Trophoblast cell (in vitro differentiated cells and primary cell): ENCODE measurements around the gene IFITM5.

Experiments
- DNase-seq, 2 donors: peaks; one replicate each; pipeline ENCODE4 v3.0.0-alpha.2; 2016
- H2AFZ ChIP-seq: 2 replicates; pipeline ENCODE4 v1.6.1; 2013; ENCODE audit warnings: low read length, moderate library complexity, mild to moderate bottlenecking; ENCODE audit not compliant: insufficient read depth, poor library complexity
- H2AK5ac ChIP-seq: 2 replicates; pipeline ENCODE4 v1.6.1; 2013; ENCODE audit warnings: mild to moderate bottlenecking, low read length
- H2BK120ac ChIP-seq: 2 replicates; pipeline ENCODE4 v1.6.1; 2013; ENCODE audit warnings: low read length, mild to moderate bottlenecking, moderate library complexity; ENCODE audit not compliant: insufficient read depth, poor library complexity
- H2BK12ac ChIP-seq: 2 replicates; pipeline ENCODE4 v1.6.1; 2013; ENCODE audit warnings: mild to moderate bottlenecking, low read length, moderate library complexity
- H2BK5ac ChIP-seq: 2 replicates; pipeline ENCODE4 v1.6.1; 2013; ENCODE audit warnings: low read length, low read depth, moderate library complexity, mild to moderate bottlenecking; ENCODE audit not compliant: poor library complexity
- H3K14ac ChIP-seq: 2 replicates; pipeline ENCODE4 v1.6.1; 2013; ENCODE audit warnings: mild to moderate bottlenecking, low read length
- H3K18ac ChIP-seq: 2 replicates; pipeline ENCODE4 v1.6.1; 2013; ENCODE audit warnings: mild to moderate bottlenecking, low read length
- H3K23ac ChIP-seq: 2 replicates; pipeline ENCODE4 v1.6.1; 2013; ENCODE audit warnings: low read length
- H3K27ac ChIP-seq: 2 replicates; pipeline ENCODE4 v1.5.1; 2013; ENCODE audit warnings: low read depth, mild to moderate bottlenecking, inconsistent platforms, low read length, moderate library complexity
- H3K27me3 ChIP-seq: 2 replicates; pipeline ENCODE4 v1.6.1; 2013; ENCODE audit warnings: inconsistent platforms, mild to moderate bottlenecking, low read length, moderate library complexity; ENCODE audit not compliant: insufficient read depth
- H3K36me3 ChIP-seq, 2 experiments: 1 replicate in 1 of 2; 2 replicates in 1 of 2; pipeline ENCODE4 v1.6.1; 2013; ENCODE audit warnings: low read length in 2 of 2, mild to moderate bottlenecking in 2 of 2, moderate library complexity in 1 of 2; ENCODE audit not compliant: insufficient read depth in 2 of 2, control insufficient read depth in 1 of 2
- H3K4ac ChIP-seq: 2 replicates; pipeline ENCODE4 v1.6.1; 2013; ENCODE audit warnings: low read depth, mild to moderate bottlenecking, low read length, moderate library complexity
- H3K4me1 ChIP-seq, 2 experiments: 1 replicate in 1 of 2; 2 replicates in 1 of 2; pipeline ENCODE4 v1.6.1; 2013; ENCODE audit warnings: low read length in 2 of 2, mild to moderate bottlenecking in 2 of 2, moderate library complexity in 1 of 2; ENCODE audit not compliant: insufficient read depth in 2 of 2, control insufficient read depth in 1 of 2
- H3K4me2 ChIP-seq: 2 replicates; pipeline ENCODE4 v1.6.1; 2013; ENCODE audit warnings: inconsistent platforms, mild to moderate bottlenecking, low read length, moderate library complexity
- H3K4me3 ChIP-seq: 2 replicates; pipeline ENCODE4 v1.5.1; 2013; ENCODE audit warnings: mild to moderate bottlenecking, low read depth, low read length, inconsistent platforms
- H3K79me1 ChIP-seq: one replicate; pipeline ENCODE4 v1.6.1; 2013; ENCODE audit warnings: low read length
- H3K79me2 ChIP-seq: 2 replicates; pipeline ENCODE4 v1.6.1; 2013; ENCODE audit warnings: low read length, mild to moderate bottlenecking; ENCODE audit not compliant: control insufficient read depth, insufficient read depth, poor library complexity
- H3K9ac ChIP-seq: 2 replicates; pipeline ENCODE4 v1.6.1; 2013; ENCODE audit warnings: mild to moderate bottlenecking, low read length
- H3K9me3 ChIP-seq: 2 replicates; pipeline ENCODE4 v1.6.1; 2013; ENCODE audit warnings: low read depth, mild to moderate bottlenecking, control low read depth, inconsistent platforms, low read length; ENCODE audit not compliant: insufficient read depth
- H4K12ac ChIP-seq: 2 replicates; pipeline ENCODE4 v1.6.1; 2013; ENCODE audit warnings: low read depth, mild to moderate bottlenecking, low read length, moderate library complexity
- H4K8ac ChIP-seq: 2 replicates; pipeline ENCODE4 v1.6.1; 2013; ENCODE audit warnings: low read depth, mild to moderate bottlenecking, low read length, moderate library complexity
- H4K91ac ChIP-seq: one replicate; pipeline ENCODE4 v1.6.1; 2013; ENCODE audit warnings: low read depth, mild to moderate bottlenecking, low read length, moderate library complexity
- WGBS: extraction: QIAGEN DNeasy Blood & Tissue Kit; methylation state at CpG from one replicate; pipeline ENCODE4 v1.1.7; 2013; ENCODE audit warnings: missing lambda C conversion rate; ENCODE audit not compliant: insufficient read length, insufficient coverage; ENCODE audit errors: extremely low coverage; 5-methylcytosine and 5-hydroxymethylcytosine counted together

Gene IFITM5

DNA sequence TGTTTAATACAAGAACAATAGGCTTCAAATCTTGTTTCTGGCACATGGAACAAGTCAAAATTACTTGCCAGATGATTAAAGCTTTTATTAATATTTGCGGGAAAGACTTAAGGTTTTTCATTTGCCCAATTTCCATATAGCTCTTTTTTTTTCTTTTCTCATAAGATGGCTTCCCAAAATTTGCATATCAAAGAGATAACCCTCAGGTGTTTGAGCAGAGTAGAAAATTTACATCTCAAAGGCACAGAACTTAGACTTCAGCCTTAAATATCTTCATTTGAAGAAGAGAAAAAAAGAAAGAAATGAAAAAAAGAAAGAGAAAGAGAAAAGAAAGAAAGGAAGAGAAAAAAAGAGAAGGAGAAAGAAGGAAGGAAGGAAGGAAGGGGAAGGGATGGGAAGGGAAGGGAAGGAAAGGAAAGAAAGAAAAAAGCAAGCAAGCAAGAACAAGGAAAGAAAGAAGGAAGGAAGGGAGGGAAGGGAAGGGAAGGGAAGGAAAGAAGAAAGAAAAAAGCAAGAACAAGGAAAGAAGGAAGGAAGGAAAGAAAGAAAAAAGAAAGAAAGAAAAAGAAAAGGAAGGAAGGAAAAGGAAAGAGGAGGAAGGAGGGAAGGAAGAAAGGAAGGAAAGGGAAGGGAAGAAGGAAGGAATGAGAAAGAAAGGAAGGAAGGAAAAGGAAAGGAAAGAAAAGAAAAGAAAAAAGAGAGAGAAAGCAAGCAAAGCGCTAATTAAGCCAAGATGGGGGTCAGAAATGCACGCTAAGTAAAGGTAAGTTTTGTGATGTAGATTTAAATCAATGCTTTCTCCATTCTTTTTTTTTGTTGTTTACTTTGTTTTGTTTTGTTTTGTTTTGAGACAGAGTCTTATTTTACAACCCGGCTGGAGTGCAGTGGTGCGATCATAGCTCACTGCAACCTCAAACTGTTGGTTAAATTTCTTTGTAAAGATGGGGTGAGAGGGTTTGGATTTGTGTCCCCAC lies 41.5 kb upstream of the IFITM5 start:
- no peak overlapping the region for H2AFZ ChIP-seq
- no peaks in the 10 kb centered on the region for H3K79me2 ChIP-seq
- no peaks in the 10 kb centered on the region for H3K27me3 ChIP-seq
- no CpG with 5 or more reads among the region's 5 CpGs for WGBS
- no peak for DNase-seq
- no peak overlapping the region for H4K8ac ChIP-seq
- no peak overlapping the region for H3K14ac ChIP-seq
- H3K4ac ChIP-seq, result no peak overlapping the region
- no peak overlapping the region for H3K23ac ChIP-seq
- H3K4me2 ChIP-seq, result no peak overlapping the region
- H3K27ac ChIP-seq, result no peak overlapping the region
- H2BK12ac ChIP-seq, result no peak overlapping the region
- H2BK120ac ChIP-seq, result no peak overlapping the region
- H2BK5ac ChIP-seq, result no peak overlapping the region
- H3K9ac ChIP-seq, result no peak overlapping the region
- no peak overlapping the region for H2AK5ac ChIP-seq
- H3K4me3 ChIP-seq, result no peak overlapping the region
- no peaks in the 10 kb centered on the region for H3K9me3 ChIP-seq
- H4K91ac ChIP-seq, result no peak overlapping the region
- no peak overlapping the region for H4K12ac ChIP-seq
- H3K36me3 ChIP-seq, result no peaks in the 10 kb centered on the region
- no peak overlapping the region for H3K18ac ChIP-seq
- H3K4me1 ChIP-seq, result peaks cover 0 to 3% of the 10 kb centered on the region in 2 experiments
- no peaks in the 10 kb centered on the region for H3K79me1 ChIP-seq

DNA sequence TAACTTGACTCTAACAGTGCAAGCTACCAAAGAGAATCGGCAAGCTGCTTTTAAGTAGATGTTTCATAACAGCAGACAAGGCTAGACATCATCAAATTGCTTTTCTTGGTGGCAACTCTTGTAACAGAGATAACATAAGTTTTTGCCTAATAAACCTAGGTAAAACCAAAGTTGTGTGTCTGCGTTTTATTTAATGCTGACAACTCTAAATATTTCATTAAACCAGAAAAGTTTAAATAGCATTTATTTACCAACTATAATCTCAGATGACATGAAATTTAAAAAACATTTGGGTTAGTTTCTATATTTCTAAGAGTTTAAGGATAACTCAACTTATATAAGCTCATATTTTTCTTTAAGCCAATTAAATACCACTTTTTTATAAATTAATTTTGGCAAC lies 40.6 kb upstream of the IFITM5 start:
- Histone ChIP-seq H2BK5ac (no peak overlapping the region), H3K4ac (no peak overlapping the region), H3K9ac (no peak overlapping the region), H2AFZ (no peak overlapping the region), H3K27me3 (no peaks in the 10 kb centered on the region), H3K14ac (no peak overlapping the region), H3K36me3 (no peaks in the 10 kb centered on the region), H3K79me1 (no peaks in the 10 kb centered on the region), H4K91ac (no peak overlapping the region), H3K79me2 (no peaks in the 10 kb centered on the region), H2BK120ac (no peak overlapping the region), H4K8ac (no peak overlapping the region), H3K9me3 (no peaks in the 10 kb centered on the region), H3K4me1 (peaks cover 0 to 3% of the 10 kb centered on the region in 2 experiments), H3K4me2 (no peak overlapping the region), H2BK12ac (no peak overlapping the region), H2AK5ac (no peak overlapping the region), H3K23ac (no peak overlapping the region), H3K27ac (no peak overlapping the region), H3K18ac (no peak overlapping the region), H3K4me3 (no peak overlapping the region), H4K12ac (no peak overlapping the region)
- DNase-seq, result no peak
- WGBS, result no CpG with 5 or more reads among the region's 2 CpGs

DNA sequence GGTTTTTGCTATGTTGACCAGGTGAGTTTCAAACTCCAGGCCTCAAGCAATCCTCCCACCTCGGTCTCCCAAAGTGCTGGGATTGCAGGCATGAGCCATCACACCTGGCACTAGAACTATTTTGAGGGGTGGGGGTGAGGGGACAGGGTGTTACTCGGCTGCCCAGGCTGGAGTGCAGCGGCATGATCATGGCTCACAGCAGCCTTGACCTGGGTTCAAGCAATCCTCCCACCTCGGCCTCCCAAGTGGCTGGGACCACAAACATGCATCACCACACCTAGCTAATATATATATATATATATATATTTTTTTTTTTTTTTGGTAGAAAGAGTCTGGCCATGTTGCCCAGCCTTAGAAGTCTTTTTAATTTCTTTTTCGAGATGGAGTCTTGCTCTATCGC lies 38.4 kb upstream of the IFITM5 start:
- Histone ChIP-seq H3K36me3 (no peaks in the 10 kb centered on the region), H3K14ac (no peak overlapping the region), H3K9me3 (peaks cover 5% of the 10 kb centered on the region), H3K4ac (no peak overlapping the region), H4K12ac (no peak overlapping the region), H4K91ac (no peak overlapping the region), H3K4me2 (no peak overlapping the region), H2AK5ac (no peak overlapping the region), H3K79me1 (no peaks in the 10 kb centered on the region), H2BK12ac (no peak overlapping the region), H2AFZ (no peak overlapping the region), H3K18ac (no peak overlapping the region), H3K27me3 (no peaks in the 10 kb centered on the region), H3K4me3 (no peak overlapping the region), H3K27ac (no peak overlapping the region), H2BK5ac (no peak overlapping the region), H3K4me1 (peaks cover 9 to 11% of the 10 kb centered on the region in 2 experiments), H3K79me2 (no peaks in the 10 kb centered on the region), H2BK120ac (no peak overlapping the region), H3K9ac (no peak overlapping the region), H3K23ac (no peak overlapping the region), H4K8ac (no peak overlapping the region)
- no peak for DNase-seq
- no CpG with 5 or more reads among the region's 6 CpGs for WGBS

DNA sequence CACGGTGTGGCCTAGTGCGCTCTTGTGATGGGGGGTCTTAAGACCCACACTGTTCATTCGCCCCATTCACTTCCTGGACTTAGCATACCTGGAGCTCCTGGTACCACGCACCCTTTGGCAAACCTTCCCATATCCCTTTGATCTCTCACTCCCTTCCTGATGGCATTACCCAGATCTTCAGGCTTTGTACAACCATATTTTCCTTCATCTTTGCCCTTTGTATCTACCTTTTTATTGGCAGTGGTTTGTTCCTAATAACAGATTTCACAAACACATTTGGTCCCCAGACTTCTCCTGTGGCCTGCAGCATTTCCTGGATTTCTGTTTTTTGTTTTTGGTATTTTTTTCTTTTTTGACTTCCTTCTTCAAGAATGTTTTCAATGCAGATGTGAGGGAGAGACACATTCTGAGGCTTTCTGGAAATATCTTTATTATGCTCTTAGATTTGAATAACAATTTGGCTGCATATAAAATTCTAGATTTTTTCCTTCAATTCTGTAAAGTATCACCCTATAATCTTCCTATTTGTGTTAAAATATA lies 37.4 kb upstream of the IFITM5 start:
- Histone ChIP-seq H4K8ac (no peak overlapping the region), H2BK120ac (no peak overlapping the region), H3K4me2 (no peak overlapping the region), H2AK5ac (no peak overlapping the region), H3K23ac (no peak overlapping the region), H3K4ac (no peak overlapping the region), H3K27me3 (no peaks in the 10 kb centered on the region), H3K18ac (no peak overlapping the region), H4K91ac (no peak overlapping the region), H2BK12ac (peak overlapping the region; percentile 5), H4K12ac (no peak overlapping the region), H3K4me3 (no peak overlapping the region), H3K9me3 (peaks cover 8% of the 10 kb centered on the region), H3K79me2 (no peaks in the 10 kb centered on the region), H3K36me3 (no peaks in the 10 kb centered on the region), H3K9ac (no peak overlapping the region), H2BK5ac (no peak overlapping the region), H3K14ac (no peak overlapping the region), H3K4me1 (peaks cover 8 to 9% of the 10 kb centered on the region in 2 experiments), H3K79me1 (no peaks in the 10 kb centered on the region), H2AFZ (no peak overlapping the region), H3K27ac (no peak overlapping the region)
- WGBS, result no CpG with 5 or more reads among the region's 4 CpGs
- DNase-seq, result no peak
